Jurkat, Clone E6-1 (cell line): ENCODE measurements around the gene ZNF148.

Source experiments
- DNase-seq: peaks from one replicate; pipeline ENCODE4 v3.0.0-alpha.2; 2011; ENCODE audit warnings: low read depth, low spot score
- H3K4me3 ChIP-seq: 2 replicates; pipeline ENCODE4 v1.5.1; 2011; ENCODE audit warnings: mild to moderate bottlenecking, low read length, control low read depth, moderate library complexity

ZNF148 gene

GRCh38 chr3:125381314-125381713 is 6.2 kb upstream of the ZNF148 start:
- H3K4me3 ChIP-seq: no peak overlapping the region
- DNase-seq: no peak

GRCh38 chr3:125379483-125379882 is 4.4 kb upstream of the ZNF148 start:
- H3K4me3 ChIP-seq: no peak overlapping the region
- no peak for DNase-seq

GRCh38 chr3:125378762-125379161 is 3.6 kb upstream of the ZNF148 start:
- DNase-seq: no peak
- no peak overlapping the region for H3K4me3 ChIP-seq

- peak overlapping the region; percentile 80 for H3K4me3 ChIP-seq
- no peak for DNase-seq
These were observed 990 bp upstream of the ZNF148 start for GRCh38 chr3:125375950-125376679.

GRCh38 chr3:125374501-125374995 is 577 bp downstream of the ZNF148 start:
- no peak for DNase-seq
- H3K4me3 ChIP-seq: peak overlapping the region; percentile 80

GRCh38 chr3:125367403-125368230 is 7.5 kb downstream of the ZNF148 start:
- no peak overlapping the region for H3K4me3 ChIP-seq
- DNase-seq: no peak

- no peak for DNase-seq
- H3K4me3 ChIP-seq: no peak overlapping the region
These were observed 9.0 kb downstream of the ZNF148 start for GRCh38 chr3:125366132-125366531.

GRCh38 chr3:125359700-125360099 is 15.4 kb downstream of the ZNF148 start:
- DNase-seq: no peak
- H3K4me3 ChIP-seq: no peak overlapping the region

- no peak for DNase-seq
- H3K4me3 ChIP-seq: no peak overlapping the region
These were observed 16.2 kb downstream of the ZNF148 start for GRCh38 chr3:125358923-125359322.

- peak overlapping the region; percentile 55 for H3K4me3 ChIP-seq
- no peak for DNase-seq
These were observed 17.3 kb downstream of the ZNF148 start for GRCh38 chr3:125357837-125358236.

GRCh38 chr3:125357032-125357658 is 18.0 kb downstream of the ZNF148 start:
- peak overlapping the region; percentile 55 for H3K4me3 ChIP-seq
- DNase-seq: peak; percentile 30

- DNase-seq: no peak
- H3K4me3 ChIP-seq: peak overlapping the region; percentile 55
These were observed 18.7 kb downstream of the ZNF148 start for GRCh38 chr3:125356140-125357026.

- H3K4me3 ChIP-seq: no peak overlapping the region
- DNase-seq: no peak
These were observed 21.5 kb downstream of the ZNF148 start for GRCh38 chr3:125353659-125354058.

- DNase-seq: no peak
- no peak overlapping the region for H3K4me3 ChIP-seq
These were observed 22.0 kb downstream of the ZNF148 start for GRCh38 chr3:125353128-125353527.

GRCh38 chr3:125351814-125352456 is 23.2 kb downstream of the ZNF148 start:
- no peak overlapping the region for H3K4me3 ChIP-seq
- no peak for DNase-seq

GRCh38 chr3:125351152-125351551 is 24.0 kb downstream of the ZNF148 start:
- H3K4me3 ChIP-seq: no peak overlapping the region
- no peak for DNase-seq

- no peak for DNase-seq
- H3K4me3 ChIP-seq: no peak overlapping the region
These were observed 24.5 kb downstream of the ZNF148 start for GRCh38 chr3:125350597-125350996.

- no peak overlapping the region for H3K4me3 ChIP-seq
- DNase-seq: no peak
These were observed 25.5 kb downstream of the ZNF148 start for GRCh38 chr3:125349556-125350165.
